Stimulated activated effector memory CD8-positive, alpha-beta T cell treated with anti-CD3 and anti-CD28 coated beads, Interleukin-12 subunit alpha, Interleukin-12 subunit beta, amount 100 ng/mL, for 72 hours (primary cell): ENCODE measurements around the gene SUOX.
"Not testable (repeated sequence)": the region's sequence is repeated elsewhere in the genome, so short reads cannot be mapped to it uniquely, and the experiment has no call there.

Experiments
- ATAC-seq: fragments of 150-1000 bp; cut with Tn5 transposase; 2 replicates; pipeline ENCODE4 v1.10.0; 2021
- DNase-seq, 2 donors: peaks; one replicate each; pipeline ENCODE4 v3.0.0; 2021 to 2022; ENCODE audit warnings: low spot score in 2 of 2
- H3K27ac Mint-ChIP-seq: one replicate; pipeline ENCODE4 v1.8.0; 2022; ENCODE audit warnings: mild to moderate bottlenecking, mixed read lengths
- H3K36me3 Mint-ChIP-seq: one replicate; pipeline ENCODE4 v1.8.0; 2022; ENCODE audit warnings: mild to moderate bottlenecking, mixed read lengths
- H3K4me1 Mint-ChIP-seq: one replicate; pipeline ENCODE4 v1.8.0; 2022; ENCODE audit warnings: mixed read lengths
- H3K4me3 Mint-ChIP-seq: one replicate; pipeline ENCODE4 v1.8.0; 2022; ENCODE audit warnings: mild to moderate bottlenecking, mixed read lengths
- H3K9me3 Mint-ChIP-seq: one replicate; pipeline ENCODE4 v1.8.0; 2022; ENCODE audit warnings: mixed read lengths

SUOX gene

GRCh38 chr12:56028511-56029165, 31.6 kb downstream of the SUOX start:
- H3K36me3 Mint-ChIP-seq = peaks cover 82% of the 10 kb centered on the region
- peak overlapping the region; percentile 82 for H3K27ac Mint-ChIP-seq
- H3K4me3 Mint-ChIP-seq = no peak overlapping the region

GRCh38 chr12:56029166-56029519, 32.1 kb downstream of the SUOX start:
- ATAC-seq (no peak), DNase-seq (no peak)
- Mint-ChIP-seq H3K27ac (peak overlapping the region; percentile 82), H3K4me1 (peaks cover 15% of the 10 kb centered on the region), H3K4me3 (no peak overlapping the region), H3K9me3 (no peaks in the 10 kb centered on the region), H3K36me3 (peaks cover 85% of the 10 kb centered on the region)

More at GRCh38 chr12:56028511-56029165, 31.6 kb downstream of the SUOX start:
- DNase-seq = no peak
- Mint-ChIP-seq H3K4me1 (peaks cover 15% of the 10 kb centered on the region), H3K9me3 (no peaks in the 10 kb centered on the region)
- no peak for ATAC-seq

- H3K4me1 Mint-ChIP-seq = peaks cover 21% of the 10 kb centered on the region
- H3K27ac Mint-ChIP-seq = no peak overlapping the region
- DNase-seq (no peak), ATAC-seq (peak; percentile 63)
- H3K9me3 Mint-ChIP-seq = no peaks in the 10 kb centered on the region
- peaks cover 87% of the 10 kb centered on the region for H3K36me3 Mint-ChIP-seq
- no peak overlapping the region for H3K4me3 Mint-ChIP-seq
These were observed 32.7 kb downstream of the SUOX start for GRCh38 chr12:56029666-56030293.

GRCh38 chr12:56031987-56032386, 34.9 kb downstream of the SUOX start:
- peak overlapping the region; percentile 35 for H3K27ac Mint-ChIP-seq
- ATAC-seq (no peak), DNase-seq (no peak)
- peak overlapping the region; percentile 6 for H3K4me3 Mint-ChIP-seq
- peaks cover 30% of the 10 kb centered on the region for H3K4me1 Mint-ChIP-seq
- no peaks in the 10 kb centered on the region for H3K9me3 Mint-ChIP-seq
- peaks cover 86% of the 10 kb centered on the region for H3K36me3 Mint-ChIP-seq

- Mint-ChIP-seq H3K4me3 (no peak overlapping the region), H3K36me3 (peaks cover 63% of the 10 kb centered on the region), H3K4me1 (peaks cover 24% of the 10 kb centered on the region), H3K9me3 (no peaks in the 10 kb centered on the region), H3K27ac (peak overlapping the region; percentile 55)
- ATAC-seq (peak; percentile 80), DNase-seq (no peak)
These were observed 37.7 kb downstream of the SUOX start for GRCh38 chr12:56034586-56035332.

- DNase-seq (no peak), ATAC-seq (no peak)
- no peak overlapping the region for H3K4me3 Mint-ChIP-seq
- no peak overlapping the region for H3K27ac Mint-ChIP-seq
- H3K9me3 Mint-ChIP-seq = no peaks in the 10 kb centered on the region
- H3K4me1 Mint-ChIP-seq = peaks cover 36% of the 10 kb centered on the region
- H3K36me3 Mint-ChIP-seq = peaks cover 56% of the 10 kb centered on the region
These were observed 40.1 kb downstream of the SUOX start for GRCh38 chr12:56037161-56037560.

GRCh38 chr12:56038022-56038655, 41.1 kb downstream of the SUOX start:
- DNase-seq = no peak
- no peak for ATAC-seq
- Mint-ChIP-seq H3K36me3 (peaks cover 56% of the 10 kb centered on the region), H3K4me3 (no peak overlapping the region), H3K27ac (no peak overlapping the region), H3K9me3 (no peaks in the 10 kb centered on the region), H3K4me1 (peaks cover 40% of the 10 kb centered on the region)

- Mint-ChIP-seq H3K9me3 (no peaks in the 10 kb centered on the region), H3K36me3 (peaks cover 60% of the 10 kb centered on the region), H3K4me3 (peak overlapping the region; percentile 96), H3K4me1 (peaks cover 37% of the 10 kb centered on the region), H3K27ac (peak overlapping the region; percentile 99)
- DNase-seq = no peak
- ATAC-seq = peak; percentile 60
These were observed 43.1 kb downstream of the SUOX start for GRCh38 chr12:56040151-56040550.

- Mint-ChIP-seq H3K36me3 (peaks cover 61% of the 10 kb centered on the region), H3K27ac (peak overlapping the region; percentile 99), H3K4me1 (peaks cover 31% of the 10 kb centered on the region), H3K9me3 (no peaks in the 10 kb centered on the region), H3K4me3 (peak overlapping the region; percentile 96)
- no peak for ATAC-seq
- no peak for DNase-seq
These were observed 44.0 kb downstream of the SUOX start for GRCh38 chr12:56040963-56041551.

GRCh38 chr12:56041552-56042429, 44.7 kb downstream of the SUOX start, which contains the start of gene RPS26:
Gene RPS26 (plus strand): TSS chr12:56041918. CDS start chr12:56042167, 249 bp downstream.
- DNase-seq = peak; percentile 73 to 93
- Mint-ChIP-seq H3K4me1 (peaks cover 38% of the 10 kb centered on the region), H3K9me3 (no peaks in the 10 kb centered on the region), H3K4me3 (peak within 1 kb of the TSS; percentile 96), H3K27ac (peak within 1 kb of the TSS; percentile 99), H3K36me3 (peaks cover 60% of the 10 kb centered on the region)
- peak; percentile 91 for ATAC-seq

GRCh38 chr12:56042430-56042813, 45.3 kb downstream of the SUOX start:
- Mint-ChIP-seq H3K4me3 (peak overlapping the region; percentile 96), H3K27ac (peak overlapping the region; percentile 99), H3K4me1 (peaks cover 38% of the 10 kb centered on the region), H3K36me3 (peaks cover 58% of the 10 kb centered on the region)
- not testable (repeated sequence) for DNase-seq, H3K9me3 Mint-ChIP-seq, ATAC-seq

GRCh38 chr12:56042843-56043242, 45.8 kb downstream of the SUOX start:
- Mint-ChIP-seq H3K36me3 (peaks cover 54% of the 10 kb centered on the region), H3K9me3 (no peaks in the 10 kb centered on the region), H3K4me3 (peak overlapping the region; percentile 96), H3K4me1 (peaks cover 38% of the 10 kb centered on the region), H3K27ac (peak overlapping the region; percentile 99)
- ATAC-seq = no peak
- no peak for DNase-seq

- Mint-ChIP-seq H3K9me3 (no peaks in the 10 kb centered on the region), H3K36me3 (peaks cover 53% of the 10 kb centered on the region), H3K4me1 (peaks cover 31% of the 10 kb centered on the region), H3K4me3 (no peak overlapping the region), H3K27ac (no peak overlapping the region)
- ATAC-seq (no peak), DNase-seq (no peak)
These were observed 49.1 kb downstream of the SUOX start for GRCh38 chr12:56046027-56046780.
